ENCODE measurements around the gene DAPK1.

GRCh38 chr9:87653941-87654340, 156.3 kb downstream of the DAPK1 start:
- TF ChIP-seq EP300 (IDR thresholded peaks at IDR 0.05; ENCODE audit: borderline replicate concordance) (no peak), RAD21 (IDR thresholded peaks at IDR 0.05; ENCODE audit: low read depth) (no peak), FOXM1 (IDR thresholded peaks at IDR 0.05; ENCODE audit: borderline replicate concordance, low read depth) (no peak), REST (IDR thresholded peaks at IDR 0.05; ENCODE audit: low read depth) (no peak), TAF1 (IDR thresholded peaks at IDR 0.05; ENCODE audit: low read depth) (no peak), TEAD4 (IDR thresholded peaks at IDR 0.05) (no peak), YY1 (IDR thresholded peaks at IDR 0.05; ENCODE audit: low read depth) (no peak), CREB1 (IDR thresholded peaks at IDR 0.05; ENCODE audit: low read depth) (no peak), CEBPB (IDR thresholded peaks at IDR 0.05) (no peak)
- TF ChIP-seq, protein P1, sequence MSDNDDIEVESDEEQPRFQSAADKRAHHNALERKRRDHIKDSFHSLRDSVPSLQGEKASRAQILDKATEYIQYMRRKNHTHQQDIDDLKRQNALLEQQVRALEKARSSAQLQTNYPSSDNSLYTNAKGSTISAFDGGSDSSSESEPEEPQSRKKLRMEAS (IDR thresholded peaks at IDR 0.05) = no peak
- TF ChIP-seq, protein P2, sequence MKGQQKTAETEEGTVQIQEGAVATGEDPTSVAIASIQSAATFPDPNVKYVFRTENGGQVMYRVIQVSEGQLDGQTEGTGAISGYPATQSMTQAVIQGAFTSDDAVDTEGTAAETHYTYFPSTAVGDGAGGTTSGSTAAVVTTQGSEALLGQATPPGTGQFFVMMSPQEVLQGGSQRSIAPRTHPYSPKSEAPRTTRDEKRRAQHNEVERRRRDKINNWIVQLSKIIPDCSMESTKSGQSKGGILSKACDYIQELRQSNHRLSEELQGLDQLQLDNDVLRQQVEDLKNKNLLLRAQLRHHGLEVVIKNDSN (IDR thresholded peaks at IDR 0.05) = no peak

All from Ishikawa (cell line).